ENCODE results near the gene ISG20. TPM values are rescaled to one million over a fixed set of nuclear protein-coding genes. Genes with fewer than 3 reads are reported as not detected.

Gene ISG20
- total and polyA plus RNA-seq, 4 donors, result 6.8 to 36.5 (median 14.3) TPM

- no peak overlapping the region for H3K27ac ChIP-seq (ENCODE audit: low read depth in 1 of 2, low read length in 2 of 2)
- H3K4me3 ChIP-seq (ENCODE audit: low read depth in 1 of 3, low read length in 3 of 3), result no peak overlapping the region
- H3K36me3 ChIP-seq (ENCODE audit: control insufficient read depth in 4 of 4, insufficient read depth in 3 of 4, low read depth in 1 of 4, low read length in 3 of 4), result peaks cover 1 to 26% (median 23%) of the 10 kb centered on the region in 4 donors
- H3K9me3 ChIP-seq (ENCODE audit: control insufficient read depth in 4 of 4, low read length in 3 of 4), result no peaks in the 10 kb centered on the region
- WGBS, result 93% methylated on average over 23 of the region's 23 CpGs
- peaks cover 5 to 26% (median 11%) of the 10 kb centered on the region in 4 donors for H3K4me1 ChIP-seq (ENCODE audit: control insufficient read depth in 4 of 4, insufficient read depth in 4 of 4, low read length in 3 of 4)
- H3K9ac ChIP-seq (ENCODE audit: low read depth in 1 of 2, low read length in 2 of 2), result no peak overlapping the region
- TF ChIP-seq TAF1 (conservative IDR thresholded peaks at IDR 0.05) (no peak), EGR1 (IDR thresholded peaks at IDR 0.05; ENCODE audit: low read depth in 2 of 2) (no peak), YY1 (IDR thresholded peaks at IDR 0.05) (no peak), NR2F2 (IDR thresholded peaks at IDR 0.05) (no peak), ATF3 (IDR thresholded peaks at IDR 0.05) (no peak), JUND (IDR thresholded peaks at IDR 0.05) (no peak), HNF4G (IDR thresholded peaks at IDR 0.05) (no peak), FOXA2 (IDR thresholded peaks at IDR 0.05) (no peak), CTCF (IDR thresholded peaks at IDR 0.05; ENCODE audit: low read depth, low read length, missing input control) (no peak), GABPA (IDR thresholded peaks at IDR 0.05 in 1 of 2, conservative IDR thresholded peaks at IDR 0.05 in 1 of 2) (no peak), RAD21 (IDR thresholded peaks at IDR 0.05) (no peak), FOXA1 (IDR thresholded peaks at IDR 0.05) (no peak), HNF4A (conservative IDR thresholded peaks at IDR 0.05) (no peak), REST (IDR thresholded peaks at IDR 0.05) (no peak), RXRA (IDR thresholded peaks at IDR 0.05) (no peak), ZBTB33 (IDR thresholded peaks at IDR 0.05) (no peak), SP1 (IDR thresholded peaks at IDR 0.05) (no peak)
- TF ChIP-seq, protein P1, sequence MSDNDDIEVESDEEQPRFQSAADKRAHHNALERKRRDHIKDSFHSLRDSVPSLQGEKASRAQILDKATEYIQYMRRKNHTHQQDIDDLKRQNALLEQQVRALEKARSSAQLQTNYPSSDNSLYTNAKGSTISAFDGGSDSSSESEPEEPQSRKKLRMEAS (IDR thresholded peaks at IDR 0.05), result no peak
- no peaks in the 10 kb centered on the region for H3K27me3 ChIP-seq (ENCODE audit: control insufficient read depth in 4 of 4, insufficient read depth in 4 of 4, low read length in 3 of 4)
- no peak for DNase-seq (ENCODE audit: low spot score)
Measured at GRCh38 chr15:88625943-88626741, 12.7 kb upstream of the ISG20 start.
